CD14-positive monocyte (primary cell): ENCODE results near the gene NFKBIA. TPM values are rescaled to one million over a fixed set of nuclear protein-coding genes. Genes with fewer than 3 reads are reported as not detected.

Experiments
- DNase-seq, 3 donors: peaks; one replicate each; pipeline ENCODE4 v3.0.0-alpha.2; 2011 to 2022
- H2AFZ ChIP-seq: 2 replicates; pipeline ENCODE4 v1.6.0; 2012; ENCODE audit warnings: mild to moderate bottlenecking, low read depth, low read length, inconsistent platforms; ENCODE audit not compliant: insufficient read depth, poor library complexity, severe bottlenecking
- H3K27ac ChIP-seq, 2 donors: 1 replicate in 1 of 2; 2 replicates in 1 of 2; pipeline ENCODE4 v1.5.1; 2012 to 2013; ENCODE audit warnings: low read length in 2 of 2, control low read depth in 1 of 2, inconsistent platforms in 1 of 2, low read depth in 1 of 2, mild to moderate bottlenecking in 1 of 2
- H3K27me3 ChIP-seq, 2 donors: one replicate each; pipeline versions ENCODE4 v1.6.0 to v1.6.1; 2011 to 2013; ENCODE audit warnings: low read length in 2 of 2; ENCODE audit not compliant: control insufficient read depth in 2 of 2, insufficient read depth in 2 of 2
- H3K36me3 ChIP-seq, 2 donors: replicated peaks in 1 of 2; 1 replicate in 1 of 2; 2 replicates in 1 of 2; pipeline versions ENCODE4 v1.5.1 to v1.6.1; 2012 to 2013; ENCODE audit warnings: low read length in 2 of 2, control low read depth in 1 of 2, inconsistent platforms in 1 of 2, mild to moderate bottlenecking in 1 of 2; ENCODE audit not compliant: insufficient read depth in 2 of 2, control insufficient read depth in 1 of 2
- H3K4me1 ChIP-seq, 2 donors: 1 replicate in 1 of 2; 2 replicates in 1 of 2; pipeline versions ENCODE4 v1.5.1 to v1.6.1; 2012 to 2013; ENCODE audit warnings: low read length in 2 of 2, control low read depth in 1 of 2, inconsistent platforms in 1 of 2, mild to moderate bottlenecking in 1 of 2, moderate library complexity in 1 of 2; ENCODE audit not compliant: insufficient read depth in 2 of 2, control insufficient read depth in 1 of 2
- H3K4me2 ChIP-seq: replicated peaks from 2 replicates; pipeline ENCODE3; 2012; ENCODE audit warnings: low read length, moderate library complexity, mild to moderate bottlenecking; ENCODE audit not compliant: poor library complexity, severe bottlenecking; ENCODE audit errors: extremely low read depth
- H3K4me3 ChIP-seq, 3 experiments: fragments of 200-600 bp in 1 of 3; sonication (generic) in 1 of 3; replicated peaks in 1 of 3; 1 replicate in 2 of 3; 2 replicates in 1 of 3; pipeline ENCODE4 v1.5.1; 2011 to 2013; ENCODE audit warnings: low read length in 3 of 3, mild to moderate bottlenecking in 3 of 3, control low read depth in 2 of 3, low read depth in 2 of 3, inconsistent platforms in 1 of 3, moderate library complexity in 1 of 3
- H3K79me2 ChIP-seq: 2 replicates; pipeline ENCODE4 v1.6.0; 2012; ENCODE audit warnings: mild to moderate bottlenecking, control low read depth, inconsistent platforms, low read length, moderate library complexity; ENCODE audit not compliant: insufficient read depth
- H3K9ac ChIP-seq: 2 replicates; pipeline ENCODE4 v1.6.0; 2017; ENCODE audit warnings: low read length, mild to moderate bottlenecking; ENCODE audit not compliant: insufficient read depth, poor library complexity, severe bottlenecking
- H3K9me3 ChIP-seq, 2 donors: replicated peaks in 1 of 2; 1 replicate in 1 of 2; 2 replicates in 1 of 2; pipeline versions ENCODE4 v1.5.1 to v1.6.1; 2012 to 2013; ENCODE audit warnings: low read length in 2 of 2, control low read depth in 1 of 2; ENCODE audit not compliant: control insufficient read depth in 1 of 2, insufficient read depth in 1 of 2
- H4K20me1 ChIP-seq: 2 replicates; pipeline ENCODE4 v1.6.0; 2012; ENCODE audit warnings: mild to moderate bottlenecking, low read length, control low read depth, moderate library complexity; ENCODE audit not compliant: insufficient read depth
- H3K27ac Mint-ChIP-seq, 7 donors: one replicate each; pipeline ENCODE4 v1.8.0; 2020; ENCODE audit warnings: mild to moderate bottlenecking in 7 of 7, mixed read lengths in 7 of 7, moderate library complexity in 6 of 7, inconsistent platforms in 2 of 7
- H3K27me3 Mint-ChIP-seq, 3 donors: one replicate each; pipeline ENCODE4 v1.8.0; 2021 to 2022; ENCODE audit warnings: low read depth in 3 of 3, mild to moderate bottlenecking in 3 of 3, mixed read lengths in 3 of 3, moderate library complexity in 3 of 3, inconsistent platforms in 1 of 3
- H3K36me3 Mint-ChIP-seq, 2 donors: one replicate each; pipeline ENCODE4 v1.8.0; 2020; ENCODE audit warnings: mixed read lengths in 2 of 2, inconsistent platforms in 1 of 2, mild to moderate bottlenecking in 1 of 2
- H3K4me1 Mint-ChIP-seq: one replicate; pipeline ENCODE4 v1.8.0; 2020; ENCODE audit warnings: mild to moderate bottlenecking, mixed read lengths
- H3K4me3 Mint-ChIP-seq, 2 donors: one replicate each; pipeline ENCODE4 v1.8.0; 2020; ENCODE audit warnings: mild to moderate bottlenecking in 2 of 2, mixed read lengths in 2 of 2, moderate library complexity in 1 of 2
- H3K9me3 Mint-ChIP-seq, 7 donors: one replicate each; pipeline ENCODE4 v1.8.0; 2020 to 2022; ENCODE audit warnings: mixed read lengths in 7 of 7, mild to moderate bottlenecking in 6 of 7, moderate library complexity in 6 of 7, inconsistent platforms in 2 of 7
- CTCF ChIP-seq: fragments of 200-600 bp; IDR thresholded peaks from one replicate; pipeline ENCODE4 v1.8.0; 2022; ENCODE audit warnings: antibody characterized with exemption, mild to moderate bottlenecking
- WGBS: methylation state at CpG from one replicate; pipeline ENCODE4 v1.1.5; 2013; ENCODE audit warnings: missing lambda C conversion rate; ENCODE audit not compliant: insufficient coverage; 5-methylcytosine and 5-hydroxymethylcytosine counted together
- intact Hi-C, 2 donors: fragments of 100-400 bp; cut with micrococcal nuclease; formaldehyde crosslinking; loops; one replicate each; pipeline versions ENCODE4 v1.15.0 to v1.15.1; 2023
- polyA plus RNA-seq, 3 donors: library from polyadenylated mRNA; depleted of rRNA in 1 of 3; unstranded in 2 of 3; stranded (reverse) in 1 of 3; fragments of 300-500 nt in 2 of 3; fragments of >200 nt in 1 of 3; fragmentation: Illumina TruSeq in 2 of 3; gene quantifications; 1 replicate in 2 of 3; 2 replicates in 1 of 3; pipeline ENCODE4 v1.2.3, GENCODE V29; 2012 to 2021

The NFKBIA gene
- polyA plus RNA-seq, 3 donors = 868 to 4,739 (median 935) TPM

- H3K4me2 ChIP-seq = no peak overlapping the region
- H3K27me3 ChIP-seq = no peaks in the 10 kb centered on the region
- H3K27ac Mint-ChIP-seq = no peak overlapping the region
Measured at GRCh38 chr14:35353409-35354172, 51.0 kb downstream of the NFKBIA start.

More at GRCh38 chr14:35353409-35354172, 51.0 kb downstream of the NFKBIA start:
- Histone ChIP-seq H4K20me1 (no peaks in the 10 kb centered on the region), H3K79me2 (no peaks in the 10 kb centered on the region), H3K9me3 (no peaks in the 10 kb centered on the region), H3K9ac (no peak overlapping the region), H3K4me1 (peaks cover 25 to 27% of the 10 kb centered on the region in 2 donors), H2AFZ (no peak overlapping the region), H3K4me3 (peak overlapping the region in 1 of 3 experiments; percentile 64), H3K36me3 (no peaks in the 10 kb centered on the region), H3K27ac (no peak overlapping the region)
- peaks cover 0 to 3% (median 0%) of the 10 kb centered on the region in 7 donors for H3K9me3 Mint-ChIP-seq
- peak in 1 of 3 donors; percentile 12 for DNase-seq
- 51% methylated on average over 8 of the region's 10 CpGs for WGBS
- peaks cover 38% of the 10 kb centered on the region for H3K4me1 Mint-ChIP-seq
- H3K36me3 Mint-ChIP-seq = no peaks in the 10 kb centered on the region
- intact Hi-C loops = no loop called here
- H3K4me3 Mint-ChIP-seq = peak overlapping the region in 1 of 2 donors; percentile 8
- TF ChIP-seq CTCF = no peak
- H3K27me3 Mint-ChIP-seq = peaks cover 0 to 3% (median 2%) of the 10 kb centered on the region in 3 donors
